HG03064 (cell line): ENCODE results near the gene BUB1.
"Not testable (repeated sequence)": the region's sequence is repeated elsewhere in the genome, so short reads cannot be mapped to it uniquely, and the experiment has no call there.

Experiments
- ATAC-seq: cut with Tn5 transposase; IDR thresholded peaks from one replicate; pipeline ENCODE4 v1.9.1; 2021; ENCODE audit warnings: low read depth; ENCODE audit not compliant: unreplicated experiment

BUB1 gene

GRCh38 chr2:110608788-110609502 is 68.9 kb downstream of the BUB1 start:
- ATAC-seq: not testable (repeated sequence)

GRCh38 chr2:110605057-110605456 is 72.8 kb downstream of the BUB1 start:
- not testable (repeated sequence) for ATAC-seq

DNA sequence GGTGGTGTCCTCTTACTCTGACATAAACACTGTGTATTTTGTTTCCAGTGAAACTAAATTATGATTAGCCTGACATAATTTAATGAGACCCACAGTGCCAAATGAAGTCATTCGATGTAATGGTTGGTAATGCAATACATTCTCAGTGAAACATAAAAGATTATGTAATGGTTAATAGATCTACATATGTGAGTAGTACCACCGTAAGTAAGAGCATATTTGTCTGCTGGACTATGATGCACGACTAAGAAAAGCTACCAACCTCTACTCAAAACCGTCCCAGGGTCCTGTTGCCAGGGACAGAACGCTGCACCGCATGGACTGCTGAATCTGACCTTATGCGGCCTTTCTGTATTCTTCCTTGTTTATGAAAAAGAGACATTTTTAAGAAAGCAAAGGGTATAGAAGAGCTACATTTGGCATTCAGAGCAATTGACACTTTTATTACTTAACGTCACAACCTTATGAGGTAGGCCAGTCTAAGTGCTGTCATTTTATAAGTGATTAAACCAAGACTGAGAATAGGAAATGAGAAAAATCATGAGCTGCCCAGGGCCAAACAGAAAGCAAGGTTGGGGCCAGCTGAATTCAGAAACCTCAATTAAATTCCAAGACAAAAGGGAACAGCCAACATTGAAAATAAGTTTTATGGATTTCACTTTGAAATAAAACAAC is 73.8 kb downstream of the BUB1 start:
- ATAC-seq: not testable (repeated sequence)

DNA sequence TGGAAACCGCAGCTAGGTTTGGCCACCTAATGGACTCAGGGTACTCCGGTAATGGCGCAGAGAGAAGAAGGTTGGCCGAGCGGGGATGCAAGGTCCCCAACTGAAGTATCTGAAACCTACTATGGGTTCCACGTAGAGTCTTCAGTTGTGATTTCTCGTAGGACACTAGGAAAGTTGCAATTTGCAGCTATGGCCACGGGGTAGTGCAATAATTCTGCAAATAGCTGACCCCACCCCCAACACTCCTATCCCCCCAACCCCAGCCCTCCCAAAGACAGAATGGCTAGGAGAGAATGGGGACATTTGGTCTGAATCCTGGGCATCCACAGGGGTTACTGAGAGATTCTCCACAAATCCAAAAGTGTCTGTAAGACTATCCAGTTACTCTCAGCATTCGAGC is 75.7 kb downstream of the BUB1 start:
- ATAC-seq: not testable (repeated sequence)

GRCh38 chr2:110591973-110592372 is 85.9 kb downstream of the BUB1 start:
- ATAC-seq: not testable (repeated sequence)

DNA sequence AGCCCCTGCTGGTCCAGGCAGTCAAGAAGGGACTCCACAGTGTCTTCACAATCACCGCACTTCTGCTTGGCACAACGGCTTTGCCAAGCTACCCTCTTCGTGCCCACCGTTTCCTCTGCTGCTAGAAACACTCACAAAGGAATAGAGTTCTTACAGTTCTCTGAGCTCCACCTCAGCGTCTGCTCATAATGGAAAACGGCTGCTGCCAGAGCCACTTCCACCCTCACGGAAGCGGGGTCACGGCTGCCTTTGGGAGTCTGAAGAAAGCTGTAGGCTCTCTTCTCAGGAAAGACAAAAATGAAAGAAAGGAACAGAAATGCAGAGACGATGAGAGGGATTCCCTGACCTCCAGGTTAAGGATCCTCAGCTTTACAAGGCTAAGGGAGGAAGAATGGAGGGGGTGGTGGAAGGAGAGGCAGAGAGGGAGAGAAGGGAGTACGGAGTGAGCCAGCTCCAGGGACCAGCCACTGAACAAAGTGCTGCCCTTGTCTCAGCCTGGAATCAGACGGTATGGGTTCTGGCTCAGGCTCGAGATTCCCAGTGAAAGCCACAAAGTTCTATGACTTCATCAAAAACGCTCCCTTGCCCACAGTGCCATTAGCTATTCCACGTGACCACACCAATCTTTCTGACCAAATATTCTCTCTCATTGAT is 88.1 kb downstream of the BUB1 start:
- not testable (repeated sequence) for ATAC-seq

- not testable (repeated sequence) for ATAC-seq
Observed at GRCh38 chr2:110588520-110588919, 89.3 kb downstream of the BUB1 start.
